Adrenal gland (tissue), 5 donors: ENCODE measurements around the gene UXS1.
"Not testable (repeated sequence)": the region's sequence is repeated elsewhere in the genome, so short reads cannot be mapped to it uniquely, and the experiment has no call there.

Experiments used
- POLR2A ChIP-seq, 2 donors: fragments of 450-650 bp; IDR thresholded peaks; one replicate each; pipeline ENCODE4 v1.6.1; 2017; ENCODE audit warnings: antibody characterized with exemption in 2 of 2, mild to moderate bottlenecking in 2 of 2, moderate library complexity in 1 of 2
- TF ChIP-seq, protein P1 (sequence below), 6 experiments: fragments of 450-650 bp in 4 of 6; fragments of 200-600 bp in 2 of 6; sonication (generic) in 1 of 6; IDR thresholded peaks; 1 replicate in 5 of 6; 2 replicates in 1 of 6; pipeline versions ENCODE4 v1.5.1 to v1.8.0; 2016 to 2021; ENCODE audit warnings: antibody characterized with exemption in 6 of 6, mild to moderate bottlenecking in 2 of 6, moderate library complexity in 1 of 6
- donor health status: DM: no; HTN: no; CAD: no.

- TF ChIP-seq, protein P1, sequence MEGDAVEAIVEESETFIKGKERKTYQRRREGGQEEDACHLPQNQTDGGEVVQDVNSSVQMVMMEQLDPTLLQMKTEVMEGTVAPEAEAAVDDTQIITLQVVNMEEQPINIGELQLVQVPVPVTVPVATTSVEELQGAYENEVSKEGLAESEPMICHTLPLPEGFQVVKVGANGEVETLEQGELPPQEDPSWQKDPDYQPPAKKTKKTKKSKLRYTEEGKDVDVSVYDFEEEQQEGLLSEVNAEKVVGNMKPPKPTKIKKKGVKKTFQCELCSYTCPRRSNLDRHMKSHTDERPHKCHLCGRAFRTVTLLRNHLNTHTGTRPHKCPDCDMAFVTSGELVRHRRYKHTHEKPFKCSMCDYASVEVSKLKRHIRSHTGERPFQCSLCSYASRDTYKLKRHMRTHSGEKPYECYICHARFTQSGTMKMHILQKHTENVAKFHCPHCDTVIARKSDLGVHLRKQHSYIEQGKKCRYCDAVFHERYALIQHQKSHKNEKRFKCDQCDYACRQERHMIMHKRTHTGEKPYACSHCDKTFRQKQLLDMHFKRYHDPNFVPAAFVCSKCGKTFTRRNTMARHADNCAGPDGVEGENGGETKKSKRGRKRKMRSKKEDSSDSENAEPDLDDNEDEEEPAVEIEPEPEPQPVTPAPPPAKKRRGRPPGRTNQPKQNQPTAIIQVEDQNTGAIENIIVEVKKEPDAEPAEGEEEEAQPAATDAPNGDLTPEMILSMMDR (IDR thresholded peaks at IDR 0.05), result not testable (repeated sequence)
- not testable (repeated sequence) for TF ChIP-seq POLR2A (IDR thresholded peaks at IDR 0.05)
Measured at GRCh38 chr2:106219157-106219556, 25.1 kb upstream of the UXS1 start.
